HK-2 (cell line): Measurements from ENCODE around the gene GRID1.

Source experiments
- DNase-seq: peaks from one replicate; pipeline ENCODE4 v3.0.0-alpha.2; 2018; ENCODE audit not compliant: unreplicated experiment

GRID1 gene

DNA sequence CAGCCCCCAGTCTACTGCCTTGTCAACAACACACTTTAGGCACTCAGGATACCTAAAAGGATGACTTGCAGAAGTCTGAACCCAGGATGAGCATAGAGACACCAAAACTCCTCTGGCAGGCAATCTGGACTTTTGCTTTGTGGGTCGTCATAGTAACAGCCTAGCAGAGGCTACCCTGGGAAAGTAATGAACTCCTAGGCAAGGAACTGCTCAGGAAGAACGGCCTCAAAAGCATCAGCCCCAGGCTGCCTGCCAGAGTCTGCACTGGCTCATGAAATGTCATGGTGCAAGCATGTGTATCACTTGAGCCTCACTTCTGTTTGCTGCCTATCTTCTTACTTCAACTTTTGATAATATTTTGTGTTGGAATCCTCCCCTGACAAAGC lies 715.1 kb downstream of the GRID1 start:
- DNase-seq, result no peak

DNA sequence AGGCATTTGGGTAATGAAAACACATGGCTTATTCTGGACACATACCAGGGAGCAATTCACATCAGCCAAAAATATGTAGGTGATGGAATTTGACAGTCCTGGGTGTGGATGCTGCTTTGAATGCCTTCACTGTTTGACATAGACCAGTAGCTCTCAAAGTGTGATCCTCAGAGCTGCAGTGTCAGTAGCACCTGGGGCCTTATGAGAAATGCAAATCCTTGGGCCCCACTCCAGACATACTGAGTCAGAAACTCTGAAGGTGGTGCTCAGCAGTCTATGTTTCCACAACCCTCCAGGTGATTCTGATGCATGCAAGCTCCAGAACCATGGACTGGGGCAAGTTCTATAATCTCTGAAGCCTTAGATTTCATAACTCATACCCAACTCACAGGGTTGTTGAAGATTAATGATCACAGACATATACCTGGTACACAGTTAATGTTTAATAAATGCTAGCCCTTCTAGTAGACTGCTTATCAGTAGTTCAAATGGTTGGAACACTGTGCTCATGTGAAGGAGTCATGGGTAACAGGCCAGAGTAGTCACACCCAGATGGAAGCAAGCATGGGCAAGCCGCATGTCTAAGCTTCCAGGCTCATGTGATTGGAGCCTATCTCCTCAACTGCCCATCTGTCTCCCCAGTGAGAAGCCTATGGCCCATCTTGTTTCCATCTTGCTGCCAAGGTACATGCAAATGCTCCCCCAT lies 715.7 kb downstream of the GRID1 start:
- no peak for DNase-seq

DNA sequence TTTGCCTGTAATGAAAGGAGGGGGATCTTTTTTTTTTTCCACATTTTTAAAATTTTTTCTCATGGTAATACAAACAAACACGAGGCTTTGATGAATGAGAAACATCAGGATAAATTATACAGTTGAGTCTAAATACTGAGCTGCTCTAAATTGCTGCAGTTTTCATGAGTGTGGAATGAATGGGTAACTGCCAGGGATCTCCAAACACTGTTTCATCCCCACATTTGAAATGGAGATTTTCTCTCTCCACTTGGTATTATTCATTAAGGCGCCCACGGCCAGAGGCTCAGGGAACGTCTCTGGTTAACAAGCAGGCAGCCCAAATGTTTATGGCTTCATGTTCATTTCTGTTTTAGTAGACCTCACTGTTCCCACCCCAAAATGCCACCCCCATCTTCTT lies 717.1 kb downstream of the GRID1 start:
- DNase-seq, result no peak

DNA sequence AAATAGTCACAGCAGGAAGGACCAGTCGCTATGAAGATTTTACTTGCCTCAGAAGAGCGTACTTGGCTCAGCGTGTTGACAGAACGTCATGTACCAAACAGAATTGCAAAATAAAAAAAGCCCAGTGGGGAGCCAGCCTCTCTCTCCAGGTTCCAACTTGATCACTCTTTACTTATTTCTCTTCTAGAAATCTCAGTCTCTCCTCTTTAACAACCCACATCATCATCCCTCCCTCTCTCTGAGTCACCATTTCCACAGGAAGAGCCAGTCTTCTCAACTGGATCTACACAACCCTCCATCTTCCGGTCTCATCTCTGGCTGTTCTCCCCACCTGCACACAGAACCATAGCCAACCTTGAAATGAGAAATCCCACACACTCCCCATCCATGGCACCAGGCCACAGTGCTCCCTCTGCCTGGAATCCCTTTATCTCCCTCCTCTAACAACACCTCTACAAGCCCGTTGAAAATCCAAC lies 718.3 kb downstream of the GRID1 start:
- no peak for DNase-seq

DNA sequence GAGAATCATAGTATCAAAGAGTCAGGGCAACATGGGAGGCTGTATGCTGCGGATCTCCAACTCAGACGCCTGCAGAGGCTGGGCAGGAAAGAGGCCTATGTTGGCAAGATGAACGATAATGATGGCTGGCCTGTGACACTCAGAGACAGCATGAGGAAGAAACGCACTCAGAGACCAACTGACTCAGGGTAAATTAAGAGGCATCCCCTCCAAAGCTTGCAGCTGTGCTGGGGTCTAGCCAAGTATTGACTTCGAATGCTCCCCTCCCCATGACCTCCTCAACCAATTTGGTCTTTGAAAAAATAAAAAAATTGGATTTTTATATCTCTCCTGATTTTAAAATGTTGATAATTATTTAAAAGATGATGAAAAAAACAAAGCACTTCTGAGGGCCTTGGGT lies 718.9 kb downstream of the GRID1 start:
- DNase-seq, result no peak

DNA sequence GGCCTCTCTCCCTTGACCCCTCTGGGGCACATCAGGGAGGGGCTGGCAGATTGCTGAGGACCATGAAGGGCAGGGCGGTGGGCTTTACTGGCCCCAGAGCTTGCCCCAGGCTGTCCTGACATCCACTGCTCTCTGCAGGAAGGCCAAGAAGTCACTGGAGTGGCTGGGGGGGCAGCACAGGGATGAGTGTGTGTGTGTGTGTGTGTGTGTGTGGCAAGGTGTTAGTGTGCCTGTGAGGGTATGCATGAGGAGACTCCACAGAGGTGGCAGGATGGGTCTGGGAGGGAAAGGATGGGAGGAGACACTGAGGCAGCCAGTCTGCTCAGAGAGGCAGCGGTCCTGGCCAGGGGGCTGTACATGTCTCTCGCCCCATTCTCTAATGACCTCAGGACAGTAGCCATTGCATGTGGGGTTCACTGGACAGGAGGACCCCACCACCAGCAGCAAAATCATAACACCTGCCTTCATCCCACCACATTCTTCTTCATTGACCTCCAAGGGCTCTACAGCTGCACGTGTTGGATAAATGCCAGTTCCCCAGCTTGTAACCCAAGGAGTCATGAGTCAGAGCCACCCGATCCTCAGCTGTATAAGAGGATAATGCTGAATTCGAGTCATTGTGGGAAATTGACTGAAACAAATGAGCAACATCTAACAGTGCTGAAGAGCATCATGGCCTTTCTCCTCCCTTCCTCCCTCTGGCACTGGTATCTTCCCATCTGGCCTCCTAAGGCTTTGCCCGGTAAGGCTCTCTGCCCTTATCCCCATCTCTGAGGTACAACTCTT lies 720.5 kb downstream of the GRID1 start:
- peak; percentile 71 for DNase-seq

DNA sequence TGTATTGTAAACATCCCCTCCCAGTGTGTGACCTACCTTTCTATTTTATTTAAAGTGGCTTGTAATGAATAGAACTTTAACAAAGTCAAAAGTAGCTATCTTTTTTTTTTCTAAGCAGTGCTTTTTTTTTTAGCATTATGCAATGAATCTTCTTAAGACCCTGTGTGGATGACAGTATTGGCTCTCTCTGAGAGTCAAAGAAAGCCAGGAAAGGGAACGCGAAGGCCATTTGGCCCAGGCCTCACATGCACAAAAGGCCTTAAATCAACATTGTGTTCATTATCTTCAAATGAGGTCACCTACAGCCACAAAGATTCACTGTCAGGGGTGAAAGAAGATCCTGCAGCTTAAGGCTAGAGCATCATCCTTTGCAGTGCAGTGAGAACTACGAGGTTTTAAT lies 721.5 kb downstream of the GRID1 start:
- peak; percentile 13 for DNase-seq

DNA sequence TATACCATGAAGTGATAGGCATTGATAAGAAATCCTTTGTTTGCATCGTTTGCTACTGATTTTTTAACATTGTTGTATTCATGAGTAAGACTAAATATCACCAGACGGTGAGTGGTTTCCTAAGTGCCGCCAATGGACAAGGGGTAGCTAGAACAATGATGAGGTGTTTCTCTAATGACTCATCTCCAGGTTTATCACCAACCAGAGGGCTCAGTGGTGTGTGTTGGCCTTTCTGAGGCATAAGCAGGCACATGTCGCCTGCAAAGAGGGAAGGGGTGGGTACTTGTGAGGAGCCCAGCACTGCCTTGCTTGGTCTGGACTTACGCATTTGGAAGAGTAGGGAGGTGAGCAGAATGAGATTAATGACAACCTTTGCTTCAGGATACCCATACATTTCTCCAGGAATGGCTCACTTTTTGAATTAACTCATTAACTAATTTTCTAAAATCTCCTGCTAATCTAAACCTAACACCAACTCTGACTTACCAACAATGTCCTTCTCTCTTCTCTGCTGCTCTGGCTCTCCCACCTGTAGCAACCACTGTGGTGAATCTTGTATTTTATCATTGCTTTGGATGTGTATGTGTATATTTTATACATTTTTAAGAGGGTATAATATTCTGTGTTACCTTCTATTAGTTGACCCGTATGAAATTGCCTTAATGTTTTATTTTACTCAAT lies 722.6 kb downstream of the GRID1 start:
- DNase-seq, result peak; percentile 80

DNA sequence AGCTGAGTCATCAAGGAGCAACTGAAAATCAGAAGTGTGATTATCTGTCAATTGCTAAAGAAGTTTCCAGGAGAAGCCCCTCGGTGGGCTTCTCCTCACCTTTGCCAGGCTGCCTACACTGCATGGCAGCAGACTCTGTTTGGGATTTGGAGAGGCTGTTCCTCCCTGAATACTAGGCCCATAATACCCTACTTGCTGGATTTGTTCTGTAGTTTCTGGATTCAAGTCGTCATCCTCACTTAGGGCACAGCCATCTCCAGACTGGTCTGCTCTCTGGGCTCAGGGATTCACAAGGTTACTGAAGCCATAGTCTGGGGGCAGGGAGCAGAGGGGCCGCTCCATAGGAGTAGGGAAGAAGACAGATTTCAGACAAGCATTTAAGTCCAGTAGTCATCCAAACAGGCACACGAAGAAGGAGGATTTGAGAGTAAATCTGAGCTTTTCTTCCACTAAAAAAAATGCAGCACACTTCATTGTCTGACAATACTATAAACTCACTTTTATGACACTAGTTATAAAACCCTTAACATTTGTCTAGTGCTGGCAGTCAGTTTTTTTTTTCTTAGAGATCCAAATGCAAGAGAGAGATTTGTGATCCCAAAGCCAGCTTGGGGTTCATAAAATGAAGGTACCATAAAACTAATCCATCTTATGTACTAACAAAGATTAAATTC lies 723.3 kb downstream of the GRID1 start:
- peak; percentile 57 for DNase-seq

DNA sequence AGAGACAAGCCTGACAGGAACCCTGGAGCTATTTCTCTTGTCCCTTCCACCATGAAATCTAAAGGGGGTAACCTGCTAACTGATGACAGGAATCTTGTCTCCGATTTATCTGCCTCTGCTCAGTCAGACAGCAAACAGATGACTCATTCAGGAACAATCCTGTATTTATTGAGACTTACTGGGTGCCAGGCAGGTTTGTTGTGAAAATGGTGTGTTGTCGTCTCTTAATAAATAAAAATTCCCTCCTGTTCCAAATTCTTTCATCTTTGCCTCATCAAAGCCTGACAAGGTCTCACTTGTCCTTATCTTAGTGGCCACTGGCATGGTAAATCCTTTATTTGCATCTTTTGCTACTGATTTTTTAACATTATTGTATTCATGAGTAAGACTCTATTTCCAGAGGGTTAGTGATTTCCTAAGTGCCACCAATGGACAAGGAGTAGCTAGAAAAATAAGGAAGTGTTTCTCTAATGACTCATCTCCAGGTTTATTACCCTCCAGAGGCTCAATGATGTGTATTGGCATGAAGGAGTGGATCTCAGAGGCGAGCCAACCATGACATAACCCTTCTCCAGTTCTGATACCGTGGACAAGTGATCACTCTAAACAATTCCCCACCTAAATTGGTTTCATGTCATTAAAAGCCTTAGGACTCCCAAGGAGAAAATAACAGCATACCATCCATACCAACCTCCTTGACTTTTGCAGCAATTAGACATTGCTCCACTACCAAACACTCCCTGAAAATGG lies 724.0 kb downstream of the GRID1 start:
- DNase-seq, result peak; percentile 48

DNA sequence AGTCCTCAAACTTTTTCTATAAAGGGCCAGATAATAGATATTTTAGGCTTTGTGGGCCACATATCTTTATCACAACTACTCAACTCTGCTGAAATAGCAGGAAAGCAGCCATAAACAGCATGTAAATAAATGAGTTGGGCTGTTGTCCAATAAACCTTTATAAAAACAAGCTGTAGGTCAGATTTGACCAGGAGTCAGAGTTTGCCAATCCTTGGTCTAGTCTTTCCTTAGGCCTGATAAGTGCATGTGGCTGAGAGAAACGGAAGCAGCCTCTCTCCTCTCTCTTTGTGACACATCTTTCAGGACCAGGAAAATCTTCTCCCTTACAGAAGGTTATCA lies 724.5 kb downstream of the GRID1 start:
- DNase-seq, result no peak

DNA sequence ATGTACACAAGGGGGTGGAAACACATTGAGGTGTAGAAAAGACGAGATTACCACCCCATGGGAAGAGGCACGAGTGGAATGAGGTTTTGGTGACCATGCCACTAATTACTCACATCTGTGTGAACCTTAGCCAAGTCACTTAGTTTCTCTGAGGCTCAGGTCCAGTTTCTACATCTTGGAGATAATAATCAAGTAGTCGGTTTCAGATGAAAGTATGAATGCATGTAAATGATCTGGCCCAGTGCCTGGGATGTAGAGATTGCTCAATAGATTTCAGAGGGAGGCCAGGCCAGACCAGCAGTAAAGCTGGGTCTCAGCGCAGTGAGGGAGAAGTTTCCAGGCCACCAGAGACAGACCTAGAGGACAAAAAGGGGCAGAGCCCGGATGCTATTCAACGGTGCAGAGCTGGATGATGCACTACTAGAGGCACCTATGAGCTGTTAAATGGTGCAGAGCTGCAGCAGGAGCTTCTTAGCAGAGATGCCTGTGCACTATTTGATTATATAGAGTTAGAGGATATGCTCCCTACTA lies 725.1 kb downstream of the GRID1 start:
- DNase-seq, result peak; percentile 27

DNA sequence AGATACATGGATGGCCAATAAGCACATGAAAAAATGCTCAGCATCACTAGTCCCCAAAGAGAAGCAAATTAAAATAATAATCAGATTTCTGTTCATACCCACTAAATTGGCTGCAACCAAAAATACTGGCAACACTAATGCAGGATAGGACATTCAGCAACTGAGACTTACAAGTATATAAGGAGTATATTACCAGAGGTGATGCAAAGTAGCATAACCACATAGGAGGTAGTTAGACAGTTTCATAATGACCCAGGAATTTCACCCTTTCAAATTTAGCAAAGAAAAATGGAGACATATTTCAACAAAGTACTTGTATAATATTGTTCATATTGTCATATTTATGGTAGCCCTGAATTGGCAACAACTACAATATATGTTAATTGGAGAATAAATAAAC lies 727.8 kb downstream of the GRID1 start:
- no peak for DNase-seq

DNA sequence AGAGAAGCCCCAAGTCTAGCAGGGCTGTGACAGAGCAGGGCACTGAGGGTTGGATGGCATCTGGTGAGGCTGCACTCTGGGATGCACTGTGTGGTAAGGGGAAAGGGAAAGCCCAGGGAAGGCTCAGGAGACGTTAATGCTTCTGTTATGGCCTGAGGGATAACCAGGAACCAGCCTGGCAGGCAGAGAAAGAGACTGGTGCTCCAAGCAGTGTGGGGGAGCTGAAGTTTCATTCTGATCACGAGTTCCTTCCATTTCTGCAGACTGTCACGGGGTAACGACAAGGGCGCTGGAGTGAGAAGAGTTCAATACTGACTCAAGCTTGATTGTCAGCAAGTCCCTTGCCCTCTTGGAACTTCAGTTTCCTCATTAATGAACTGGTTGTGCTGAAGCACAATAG lies 730.9 kb downstream of the GRID1 start:
- peak; percentile 18 for DNase-seq

DNA sequence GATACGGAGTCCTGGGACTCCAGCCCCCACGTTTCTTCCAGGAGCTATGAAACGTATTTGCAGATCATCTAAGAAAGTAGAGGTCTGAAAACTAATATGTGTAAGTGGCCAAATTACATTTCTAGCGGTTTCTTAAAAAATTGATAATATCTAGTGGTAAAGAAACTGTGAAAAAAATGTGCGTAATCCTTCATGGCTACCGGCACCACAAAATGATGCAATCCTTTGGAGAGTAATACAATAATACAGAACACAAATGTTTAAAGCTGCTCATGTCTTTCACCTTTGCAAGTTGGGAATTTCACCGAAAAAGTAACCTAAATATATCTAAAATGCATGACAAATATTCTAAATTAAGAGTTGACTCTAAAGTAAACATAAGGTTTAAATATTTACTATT lies 742.1 kb downstream of the GRID1 start:
- no peak for DNase-seq

DNA sequence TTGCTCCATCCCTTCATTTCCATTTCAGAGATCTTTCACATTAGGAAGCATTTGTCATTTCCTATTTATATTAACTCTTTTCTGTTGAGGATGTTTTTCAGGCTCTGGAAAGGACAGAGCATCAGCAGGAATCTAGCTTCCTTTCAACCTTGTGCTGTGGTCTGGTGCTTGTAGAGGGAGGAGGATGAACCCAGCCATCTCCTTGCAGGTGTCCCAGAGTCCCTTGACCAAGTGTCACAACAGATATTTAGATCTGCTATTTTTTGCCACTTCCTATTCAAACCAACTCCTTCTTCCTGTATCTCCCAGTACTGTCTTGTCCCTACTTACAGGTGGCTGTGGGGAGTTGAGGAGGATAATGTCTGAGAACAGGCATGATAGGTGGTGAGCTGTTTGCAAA lies 742.8 kb downstream of the GRID1 start:
- no peak for DNase-seq

DNA sequence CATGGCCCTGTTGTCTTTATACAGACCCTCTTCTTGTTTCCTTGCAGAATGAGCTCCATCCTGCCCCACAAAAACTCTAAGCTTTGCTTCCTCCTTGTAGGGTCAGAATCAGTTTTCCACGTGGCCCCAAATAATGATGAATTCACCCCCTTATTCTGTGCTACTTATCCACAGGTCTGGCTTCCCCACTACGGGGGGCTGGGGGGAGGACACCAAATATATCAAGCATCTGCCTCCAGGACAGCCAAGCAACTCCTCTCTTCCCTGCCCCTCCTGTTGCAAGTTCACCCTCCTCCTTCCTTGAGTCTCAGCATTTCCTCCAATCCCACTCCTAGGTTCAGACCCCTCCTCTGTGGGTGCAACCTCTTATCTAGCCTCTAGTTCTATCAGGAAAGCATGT lies 743.3 kb downstream of the GRID1 start:
- DNase-seq, result no peak

DNA sequence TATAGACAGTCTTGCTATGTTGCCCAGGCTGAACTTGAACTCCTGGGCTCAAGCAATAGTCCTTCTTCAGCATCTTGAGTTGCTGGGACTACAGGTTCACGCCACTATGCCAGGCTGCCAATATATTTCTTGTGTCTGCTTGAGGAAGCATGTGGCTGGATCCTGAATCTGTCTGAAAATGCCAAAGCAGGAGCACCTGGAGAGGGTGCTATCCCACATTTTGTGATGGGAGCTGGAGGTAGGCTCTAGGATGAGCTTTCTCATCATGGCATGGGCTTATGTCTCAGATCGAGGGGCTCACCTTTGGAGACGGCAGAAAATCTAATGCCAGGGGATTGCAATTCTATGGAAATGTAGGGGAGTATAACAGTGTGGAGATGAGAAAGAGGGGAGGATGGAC lies 744.2 kb downstream of the GRID1 start:
- DNase-seq, result no peak

DNA sequence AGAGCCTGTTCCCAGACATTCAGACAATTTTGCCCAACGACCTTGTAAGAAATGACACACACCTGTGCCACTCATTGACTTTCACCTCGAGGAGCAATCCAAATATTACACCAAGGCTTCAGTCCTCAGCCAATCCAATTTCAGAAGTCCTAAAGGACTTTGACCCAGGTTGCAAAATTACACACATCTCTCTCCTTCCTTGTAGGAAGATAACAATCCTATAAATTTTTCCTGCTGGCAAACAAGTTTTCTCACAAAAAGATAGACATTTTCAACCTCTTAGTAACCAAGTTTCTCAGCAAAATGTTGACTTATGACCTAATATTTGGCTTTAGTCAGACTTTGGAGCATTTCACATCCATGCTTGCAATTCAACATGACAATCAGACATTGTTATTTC lies 745.0 kb downstream of the GRID1 start:
- no peak for DNase-seq

DNA sequence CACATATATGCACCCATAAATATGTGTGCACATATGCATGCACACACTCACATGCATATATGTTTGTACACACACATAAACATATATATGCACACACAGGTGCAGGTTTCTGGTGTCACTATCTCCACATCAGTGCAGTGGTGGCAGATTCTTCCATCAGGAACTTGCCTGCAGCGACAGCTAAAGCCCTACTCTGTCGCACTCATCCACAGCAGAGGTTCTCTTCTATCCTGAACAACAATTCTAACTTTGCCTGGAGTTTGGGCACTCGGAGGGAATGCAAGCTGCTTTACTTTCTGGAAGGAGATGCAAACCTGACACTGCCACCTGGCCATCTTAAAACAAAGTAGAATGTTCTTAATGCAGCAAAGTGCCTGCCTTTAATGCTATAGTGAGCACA lies 745.8 kb downstream of the GRID1 start:
- no peak for DNase-seq

DNA sequence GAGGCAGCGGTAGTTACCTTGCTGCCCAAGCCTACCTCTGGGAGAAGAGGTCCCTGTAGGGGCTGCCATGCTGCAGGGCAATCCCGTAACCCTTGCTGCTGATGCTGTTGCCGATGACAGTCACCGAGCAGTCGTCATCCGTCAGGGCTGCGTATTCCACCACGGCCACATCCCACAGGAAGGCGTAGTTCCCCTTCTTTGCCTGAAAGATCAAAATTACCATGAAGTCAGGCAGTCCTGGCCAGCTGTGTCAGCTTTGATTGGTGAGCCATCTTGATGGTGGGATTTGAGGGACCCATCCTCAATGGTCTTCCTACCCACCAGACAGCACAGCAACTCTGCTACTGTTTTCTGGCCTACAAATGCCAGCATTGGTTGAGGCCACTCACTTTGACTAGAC lies 746.8 kb downstream of the GRID1 start:
- no peak for DNase-seq
